IPS DF 19.7 (cell line): Measurements from ENCODE around the gene PIGK.
"Not testable (repeated sequence)": the region's sequence is repeated elsewhere in the genome, so short reads cannot be mapped to it uniquely, and the experiment has no call there.

Experiments
- DNase-seq: peaks from one replicate; pipeline ENCODE4 v3.0.0-alpha.2; 2013; ENCODE audit warnings: low read depth, low spot score

PIGK gene

DNA sequence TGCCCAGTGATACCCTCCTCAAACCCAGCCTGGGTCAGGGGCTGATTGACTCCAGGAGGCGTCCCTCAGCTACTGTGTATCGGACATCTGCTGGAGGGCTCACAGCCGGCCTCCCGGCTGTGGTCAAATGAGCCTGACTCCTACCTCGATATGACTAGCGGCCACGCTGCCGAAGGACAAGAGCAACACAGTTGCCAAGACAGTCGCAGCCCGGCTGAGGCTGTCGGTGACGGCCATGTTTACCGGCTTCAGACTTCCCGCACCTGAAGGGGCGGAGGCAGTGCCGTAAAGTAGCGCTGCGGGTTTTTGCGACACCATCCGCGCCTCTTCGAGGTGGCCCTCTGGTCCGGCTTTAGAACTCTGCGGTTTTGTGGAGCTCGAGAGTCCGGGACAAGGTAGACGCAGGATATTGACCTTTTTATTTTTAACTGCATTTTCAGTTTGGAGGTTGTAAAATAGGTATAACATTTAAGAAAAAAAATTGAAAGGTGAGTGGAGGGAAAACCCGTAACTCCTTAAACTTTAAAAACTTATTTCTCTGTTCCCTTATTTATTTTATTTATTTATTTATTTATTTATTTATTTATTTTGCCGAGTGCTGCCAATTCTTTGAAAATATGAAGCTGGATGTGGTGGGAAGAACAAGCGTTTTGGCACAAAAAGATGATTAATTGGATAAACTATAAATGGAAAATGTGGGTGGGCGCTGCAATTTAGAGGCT, at the start of gene PIGK:
PIGK (minus strand) TSS at position 265 of the 722 bp plus-strand sequence; CDS start at position 237, 28 bp downstream.
- peak; percentile 73 for DNase-seq

DNA sequence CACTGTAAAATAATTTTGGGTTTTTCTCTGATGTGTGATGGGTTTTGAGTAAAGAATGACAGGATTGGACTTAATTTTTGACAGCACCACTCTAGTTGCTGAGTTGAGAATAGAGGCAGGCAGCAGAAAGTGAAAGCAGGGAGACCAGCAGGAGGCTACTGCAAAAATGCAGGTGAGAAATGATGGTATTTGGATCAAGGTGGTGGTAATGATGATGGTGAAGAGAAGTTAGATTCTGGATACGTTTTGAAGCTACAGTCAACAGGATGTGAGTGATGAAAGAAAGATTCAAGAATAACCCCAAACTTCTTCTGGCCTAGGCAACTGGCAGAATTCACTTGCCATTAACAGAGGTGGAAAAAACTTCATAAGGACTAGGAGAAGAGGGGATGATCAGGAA, 47.8 kb upstream of the PIGK start:
- no peak for DNase-seq

DNA sequence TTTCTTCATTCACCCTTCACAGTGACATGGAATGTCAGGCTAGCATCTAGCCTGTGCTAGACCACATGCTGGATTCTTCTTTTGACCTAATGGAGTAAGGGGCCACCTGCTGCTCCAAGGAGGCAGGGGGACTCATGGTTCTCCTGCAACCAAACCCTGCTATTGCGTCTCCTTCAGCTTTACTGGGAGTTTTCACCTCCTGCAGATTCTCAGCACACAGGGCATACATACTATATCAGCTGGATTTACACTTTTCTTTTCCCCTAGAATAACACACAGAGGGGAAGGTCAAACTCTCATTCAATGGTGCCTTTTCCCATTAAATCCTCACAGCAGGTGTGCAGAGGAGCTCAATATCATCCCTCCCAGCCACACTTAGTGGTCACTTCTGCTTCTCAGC, 46.0 kb upstream of the PIGK start:
- no peak for DNase-seq

DNA sequence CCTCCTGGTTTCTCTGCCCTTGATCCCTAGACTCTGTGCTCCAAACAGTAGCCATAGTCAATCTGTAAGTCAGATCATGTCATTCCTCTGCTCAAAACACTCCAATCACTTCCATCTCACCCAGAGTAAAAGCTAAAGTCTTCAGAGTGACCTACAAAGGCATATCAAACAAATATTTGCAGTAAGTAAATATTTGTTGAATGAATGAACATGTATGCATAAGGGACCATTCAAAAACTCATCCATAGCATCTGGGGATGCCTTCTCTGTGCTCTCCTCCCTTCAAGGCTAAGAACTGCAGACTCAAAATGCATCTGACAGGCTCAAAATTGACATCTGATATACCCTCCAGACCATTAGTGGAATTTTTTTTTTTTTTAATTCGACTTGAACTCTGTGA, 44.5 kb upstream of the PIGK start:
- DNase-seq: no peak

GRCh38 chr1:77253211-77253610, 34.0 kb upstream of the PIGK start:
- no peak for DNase-seq

DNA sequence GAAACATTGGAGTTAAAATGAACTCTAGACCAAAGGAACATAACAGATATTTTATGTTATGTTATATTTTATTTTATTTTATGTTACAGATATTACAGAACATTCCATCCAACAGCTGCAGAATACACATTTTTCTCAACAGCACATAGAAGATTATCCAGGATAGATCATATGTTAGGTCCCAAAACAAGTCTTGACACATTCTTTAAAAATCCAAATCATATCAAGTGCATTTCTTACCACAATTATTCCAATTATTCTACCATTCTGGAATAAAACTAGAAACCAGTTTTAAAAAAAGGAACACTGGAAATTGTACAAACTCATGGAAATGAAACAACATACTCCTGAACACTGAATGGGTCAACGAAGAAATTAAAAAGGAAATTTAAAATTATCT, 30.9 kb upstream of the PIGK start:
- DNase-seq: no peak

GRCh38 chr1:77245830-77246229, 26.6 kb upstream of the PIGK start:
- no peak for DNase-seq

DNA sequence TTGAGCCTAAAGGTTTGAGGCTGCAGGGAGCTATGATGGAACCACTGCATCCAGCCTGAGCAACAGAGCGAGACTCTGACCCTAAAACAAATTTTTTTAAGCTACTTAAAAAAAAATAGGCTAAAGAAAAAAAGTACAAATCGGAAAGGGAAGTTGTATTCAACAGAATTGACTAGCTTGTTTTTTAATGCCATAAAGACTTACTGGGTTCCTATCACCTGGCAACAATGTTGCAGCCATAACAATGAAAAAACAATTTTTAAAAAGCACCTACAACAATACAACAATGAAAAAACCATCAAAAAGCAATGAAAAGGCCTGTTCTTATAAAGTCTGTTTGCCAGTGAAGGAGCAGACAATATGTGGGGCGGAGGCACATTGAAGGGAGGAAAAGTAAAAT, 20.1 kb upstream of the PIGK start:
- DNase-seq: no peak

DNA sequence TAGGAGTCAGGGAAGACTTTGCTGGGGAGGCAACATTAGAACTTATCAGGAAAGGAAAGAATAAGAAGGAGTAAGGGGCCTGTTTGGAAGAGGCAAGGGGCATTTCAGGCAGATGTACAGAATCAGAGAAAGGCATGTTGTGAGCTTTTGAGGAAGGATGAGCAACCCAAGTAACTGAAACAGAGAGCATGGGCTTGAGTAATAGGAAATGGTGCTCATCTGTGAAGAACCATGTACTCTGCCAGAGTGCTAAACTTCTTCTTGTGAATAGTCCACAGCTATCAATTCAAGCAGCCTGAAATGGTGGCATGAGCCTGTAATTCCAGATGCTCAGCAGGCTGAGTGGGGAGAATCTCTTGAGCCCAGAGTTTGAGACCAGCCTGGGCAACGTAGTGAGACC, 19.2 kb upstream of the PIGK start:
- no peak for DNase-seq

GRCh38 chr1:77234943-77235342, 15.7 kb upstream of the PIGK start:
- DNase-seq: no peak

DNA sequence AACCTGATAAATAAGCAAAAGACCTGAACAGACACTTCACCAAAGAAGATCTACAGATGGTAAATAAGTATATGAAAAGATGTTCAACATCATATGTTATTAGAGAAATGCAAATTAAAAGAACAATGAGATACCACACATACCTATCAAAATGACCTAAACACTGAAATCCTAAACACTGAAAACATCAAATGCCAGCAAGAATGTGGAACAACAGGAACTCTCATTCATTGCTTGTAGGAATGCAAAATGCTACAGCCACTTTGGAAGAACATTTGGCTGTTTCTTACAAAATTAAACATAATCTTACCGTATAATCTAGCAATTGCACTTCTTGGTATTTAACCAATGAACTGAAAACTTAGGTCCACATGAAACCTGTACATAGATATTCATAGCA, 14.9 kb upstream of the PIGK start:
- no peak for DNase-seq

- no peak for DNase-seq
Measured at GRCh38 chr1:77232829-77233228, 13.6 kb upstream of the PIGK start.

- no peak for DNase-seq
Measured at GRCh38 chr1:77230051-77230450, 10.8 kb upstream of the PIGK start.

DNA sequence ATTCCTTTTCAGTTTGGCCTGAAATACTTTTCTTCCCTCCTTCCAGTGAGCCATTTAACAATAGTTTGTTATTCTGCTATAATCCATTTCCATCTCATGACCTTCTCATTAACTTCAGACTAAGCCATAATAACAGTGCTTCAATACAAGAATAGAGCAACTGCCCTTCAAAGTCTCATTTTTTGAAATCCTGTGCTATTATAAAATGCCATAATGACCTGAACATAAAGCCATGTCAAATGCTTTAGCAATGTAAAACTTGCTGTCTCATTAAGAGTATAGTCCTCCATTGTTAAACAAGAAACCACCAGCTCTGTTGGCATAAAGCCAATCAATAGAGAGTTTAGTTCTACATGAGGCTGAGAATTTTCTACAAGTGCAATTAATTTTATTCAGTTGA, 9.6 kb upstream of the PIGK start:
- no peak for DNase-seq

DNA sequence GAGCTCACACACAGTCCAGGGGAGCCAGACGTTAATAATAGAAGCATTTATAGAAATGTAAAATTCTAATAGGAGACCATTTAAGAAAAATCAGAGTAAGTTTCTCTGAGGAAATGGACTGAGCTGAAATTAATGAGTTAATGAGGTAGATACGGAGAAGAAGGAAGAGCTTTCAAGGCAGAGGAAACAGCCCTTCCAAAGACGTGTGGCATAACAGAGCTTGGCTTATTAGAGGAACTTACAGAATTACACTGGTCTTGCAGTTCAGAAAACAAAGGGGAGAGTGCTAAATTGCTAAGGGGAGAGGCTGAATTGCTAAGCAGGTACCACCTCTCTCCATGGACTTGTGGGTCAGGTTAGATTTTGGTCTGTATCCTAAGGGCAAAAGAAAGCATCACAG, 8.2 kb upstream of the PIGK start:
- DNase-seq: no peak

GRCh38 chr1:77222496-77222895, 3.3 kb upstream of the PIGK start:
- DNase-seq: peak; percentile 20

- DNase-seq: no peak
Measured at GRCh38 chr1:77220687-77221463, 1.6 kb upstream of the PIGK start.

- no peak for DNase-seq
Measured at GRCh38 chr1:77218477-77219165, 609 bp downstream of the PIGK start.

- not testable (repeated sequence) for DNase-seq
Measured at GRCh38 chr1:77204043-77204442, 15.2 kb downstream of the PIGK start.

DNA sequence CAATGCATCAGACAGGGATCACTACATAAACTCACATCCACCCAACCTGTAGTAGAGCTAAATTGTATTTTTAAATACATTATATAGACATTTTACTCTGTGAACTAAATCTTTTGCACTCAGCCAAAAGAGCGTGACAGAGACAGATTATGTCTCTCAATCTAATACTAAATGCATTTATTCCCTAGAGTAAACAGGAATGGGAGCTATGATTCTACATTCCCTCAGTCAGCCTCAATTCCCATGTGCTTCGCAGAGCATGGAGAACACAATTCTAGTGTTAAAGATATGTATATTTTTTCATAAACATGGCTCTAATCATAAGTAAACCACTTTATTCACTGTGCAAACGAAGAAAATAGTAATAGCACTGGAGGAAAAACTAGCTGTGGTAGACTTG, 16.5 kb downstream of the PIGK start:
- no peak for DNase-seq

DNA sequence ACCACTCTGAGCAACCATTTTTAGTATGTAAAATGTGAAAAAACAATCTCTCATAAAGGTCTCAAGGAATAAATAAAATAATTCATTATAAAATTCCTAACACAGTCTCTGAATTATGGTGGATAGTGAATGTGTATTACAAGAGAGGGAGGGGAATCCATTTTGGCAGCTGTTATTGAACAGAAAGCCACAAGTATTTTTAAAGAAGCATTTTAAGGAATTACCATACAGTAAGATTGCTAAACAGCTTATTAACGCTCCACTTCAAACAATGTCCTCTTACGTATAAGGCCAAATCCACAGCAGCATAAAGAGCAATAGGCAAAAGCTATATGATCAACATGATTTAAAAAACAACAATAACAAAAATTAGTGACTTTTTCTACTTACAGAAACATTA, 18.4 kb downstream of the PIGK start:
- no peak for DNase-seq

DNA sequence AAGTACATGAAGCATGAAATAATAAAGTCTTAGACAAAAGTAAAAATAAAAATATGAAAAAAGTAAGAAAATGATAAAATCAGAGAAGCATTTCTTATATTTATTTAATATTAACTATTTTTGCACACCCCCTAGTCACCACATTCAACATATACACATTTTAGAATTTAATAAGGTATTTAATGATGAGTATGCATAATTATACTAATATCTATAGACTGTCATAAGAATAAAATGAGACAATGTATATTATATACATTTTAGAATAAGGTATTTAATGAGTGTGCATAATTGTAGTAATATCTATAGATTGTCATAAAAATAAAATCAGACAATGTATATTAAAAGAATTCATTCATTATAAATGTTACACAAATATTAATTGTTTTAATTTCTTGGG, 18.9 kb downstream of the PIGK start:
- DNase-seq: no peak

GRCh38 chr1:77197351-77197750, 21.9 kb downstream of the PIGK start:
- DNase-seq: no peak
